Thyroid gland (tissue), 4 donors: Measurements from ENCODE around the gene DSP. TPM values are rescaled to one million over a fixed set of nuclear protein-coding genes. Genes with fewer than 3 reads are reported as not detected.
A peak's percentile ranks its signal among the peaks of the same experiment; 100 is the strongest.

Source experiments
- DNase-seq, 2 donors: peaks; one replicate each; pipeline ENCODE4 v3.0.0-alpha.2; 2019
- H3K27ac ChIP-seq, 3 donors: fragments of 200-600 bp; sonication (generic); 1 replicate in 2 of 3; 2 replicates in 1 of 3; pipeline ENCODE4 v1.5.1; 2016 to 2019; ENCODE audit warnings: mild to moderate bottlenecking in 1 of 3, moderate library complexity in 1 of 3
- H3K27me3 ChIP-seq: fragments of 200-600 bp; sonication (generic); one replicate; pipeline ENCODE4 v1.5.1; 2019
- H3K36me3 ChIP-seq, 2 donors: fragments of 200-600 bp; sonication (generic); one replicate each; pipeline ENCODE4 v1.5.1; 2016 to 2019
- H3K4me1 ChIP-seq, 2 donors: fragments of 200-600 bp; sonication (generic); one replicate each; pipeline ENCODE4 v1.5.1; 2017 to 2019
- H3K4me3 ChIP-seq, 3 donors: fragments of 200-600 bp; sonication (generic); replicated peaks in 1 of 3; 1 replicate in 2 of 3; 2 replicates in 1 of 3; pipeline ENCODE4 v1.5.1; 2016; ENCODE audit warnings: mild to moderate bottlenecking in 1 of 3
- H3K9me3 ChIP-seq: fragments of 200-600 bp; sonication (generic); one replicate; pipeline ENCODE4 v1.5.1; 2017
- POLR2A ChIP-seq, 2 donors: fragments of 450-650 bp; IDR thresholded peaks; one replicate each; pipeline ENCODE4 v1.6.1; 2017; ENCODE audit warnings: antibody characterized with exemption in 2 of 2, mild to moderate bottlenecking in 2 of 2, moderate library complexity in 1 of 2
- WGBS, 2 donors: methylation state at CpG; one replicate each; pipeline ENCODE4 v1.1.5; 2017; 5-methylcytosine and 5-hydroxymethylcytosine counted together
- intact Hi-C: fragments of 100-400 bp; cut with DNase I; formaldehyde crosslinking; loops from one replicate; pipeline ENCODE4 v1.15.1; 2023
- total RNA-seq, 4 donors: library from RNA; depleted of rRNA; stranded (reverse); fragments of >200 nt; gene quantifications; one replicate each; pipeline ENCODE4 v1.2.3, GENCODE V29; 2016
- TF ChIP-seq, protein P1 (sequence below), 6 experiments: fragments of 200-600 bp in 3 of 6; fragments of 450-650 bp in 3 of 6; sonication (generic) in 3 of 6; IDR thresholded peaks; one replicate each; pipeline ENCODE4 v1.5.1; 2016 to 2019; ENCODE audit warnings: antibody characterized with exemption in 6 of 6, mild to moderate bottlenecking in 2 of 6, inconsistent platforms in 1 of 6, moderate library complexity in 1 of 6

DSP gene
- total RNA-seq, 4 donors from 2014 or later, result 122 to 176 (median 145) TPM

DNA sequence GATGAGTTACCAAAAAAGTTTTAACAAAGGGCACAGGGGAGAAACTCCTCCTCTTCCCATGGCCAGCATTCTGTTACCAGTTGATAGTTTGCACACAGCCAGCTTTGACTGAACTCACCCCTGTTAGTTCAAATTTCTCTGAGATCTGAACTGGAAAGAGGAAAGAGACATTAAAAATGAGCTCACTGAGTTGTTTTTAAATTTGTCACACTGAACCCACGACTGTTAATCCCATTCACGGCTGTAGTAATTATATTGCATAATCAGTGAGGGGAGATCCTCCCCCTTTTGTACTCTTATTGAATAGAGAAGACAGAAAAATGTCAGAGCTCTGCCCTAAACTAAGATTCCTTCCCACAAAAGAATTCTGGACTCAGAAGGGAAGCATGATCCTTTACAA, 17.5 kb upstream of the DSP start:
- 21 to 27% methylated on average over 2 of the region's 2 CpGs for whole genome bisulfite sequencing, 2 donors
- no peak for DNase-seq
- TF ChIP-seq, protein P1, sequence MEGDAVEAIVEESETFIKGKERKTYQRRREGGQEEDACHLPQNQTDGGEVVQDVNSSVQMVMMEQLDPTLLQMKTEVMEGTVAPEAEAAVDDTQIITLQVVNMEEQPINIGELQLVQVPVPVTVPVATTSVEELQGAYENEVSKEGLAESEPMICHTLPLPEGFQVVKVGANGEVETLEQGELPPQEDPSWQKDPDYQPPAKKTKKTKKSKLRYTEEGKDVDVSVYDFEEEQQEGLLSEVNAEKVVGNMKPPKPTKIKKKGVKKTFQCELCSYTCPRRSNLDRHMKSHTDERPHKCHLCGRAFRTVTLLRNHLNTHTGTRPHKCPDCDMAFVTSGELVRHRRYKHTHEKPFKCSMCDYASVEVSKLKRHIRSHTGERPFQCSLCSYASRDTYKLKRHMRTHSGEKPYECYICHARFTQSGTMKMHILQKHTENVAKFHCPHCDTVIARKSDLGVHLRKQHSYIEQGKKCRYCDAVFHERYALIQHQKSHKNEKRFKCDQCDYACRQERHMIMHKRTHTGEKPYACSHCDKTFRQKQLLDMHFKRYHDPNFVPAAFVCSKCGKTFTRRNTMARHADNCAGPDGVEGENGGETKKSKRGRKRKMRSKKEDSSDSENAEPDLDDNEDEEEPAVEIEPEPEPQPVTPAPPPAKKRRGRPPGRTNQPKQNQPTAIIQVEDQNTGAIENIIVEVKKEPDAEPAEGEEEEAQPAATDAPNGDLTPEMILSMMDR (IDR thresholded peaks at IDR 0.05), result no peak
- no peak for TF ChIP-seq POLR2A (IDR thresholded peaks at IDR 0.05)
- no peak overlapping the region for H3K4me3 ChIP-seq
- H3K27ac ChIP-seq, result no peak overlapping the region
- H3K36me3 ChIP-seq, result no peaks in the 10 kb centered on the region
- H3K27me3 ChIP-seq, result no peaks in the 10 kb centered on the region
- no peaks in the 10 kb centered on the region for H3K9me3 ChIP-seq
- peaks cover 4 to 5% of the 10 kb centered on the region in 2 donors for H3K4me1 ChIP-seq
- intact Hi-C loops, result no loop called here

DNA sequence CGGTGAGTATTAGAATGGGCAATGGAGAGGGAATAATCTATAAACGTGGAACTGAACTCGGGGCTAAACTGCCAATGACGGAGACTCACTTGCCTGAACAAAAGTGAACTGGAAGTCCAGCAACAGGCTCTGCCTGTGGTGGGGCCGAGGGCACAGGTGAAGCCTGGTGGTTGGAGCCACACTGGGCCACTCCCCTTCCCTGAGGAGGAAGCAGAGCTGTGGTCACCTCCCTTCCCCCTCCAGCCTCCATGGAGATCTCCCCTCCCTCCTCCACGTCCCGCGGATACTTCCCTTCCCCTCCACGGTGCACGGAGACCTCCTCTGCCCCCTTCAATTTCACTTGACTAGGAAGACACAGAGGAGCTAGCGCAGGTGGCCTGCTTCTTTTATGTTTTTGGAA, 14.7 kb upstream of the DSP start:
- no peak overlapping the region for H3K27ac ChIP-seq
- H3K9me3 ChIP-seq, result no peaks in the 10 kb centered on the region
- no peaks in the 10 kb centered on the region for H3K36me3 ChIP-seq
- H3K4me1 ChIP-seq, result peaks cover 0 to 3% of the 10 kb centered on the region in 2 donors
- no peaks in the 10 kb centered on the region for H3K27me3 ChIP-seq
- WGBS, 2 donors, result 57 to 59% methylated on average over 11 of the region's 11 CpGs
- H3K4me3 ChIP-seq, result no peak overlapping the region
- no peak for DNase-seq
- no peak for TF ChIP-seq POLR2A (IDR thresholded peaks at IDR 0.05)
- TF ChIP-seq, protein P1 (IDR thresholded peaks at IDR 0.05), result no peak
- intact Hi-C loops, result no loop called here

DNA sequence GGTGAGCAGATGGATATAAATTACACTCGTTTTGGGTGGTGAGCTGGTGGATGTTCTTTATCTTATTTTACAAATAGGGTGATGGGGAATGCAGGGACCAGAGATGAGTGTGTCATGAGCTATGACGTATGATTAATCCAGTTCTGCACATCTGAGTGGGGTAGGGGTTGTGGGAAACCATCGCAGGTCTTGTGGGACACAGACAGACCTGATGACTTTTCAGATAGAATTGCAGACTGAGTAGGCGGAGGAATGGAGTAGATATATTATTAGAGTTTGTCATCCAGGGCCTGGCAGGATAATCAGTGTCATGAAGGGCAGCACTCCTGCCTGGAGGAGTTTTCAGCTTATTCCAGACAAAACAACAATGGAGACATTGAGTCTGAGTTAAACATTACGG, 12.9 kb upstream of the DSP start:
- TF ChIP-seq, protein P1 (IDR thresholded peaks at IDR 0.05), result no peak
- no peak for TF ChIP-seq POLR2A (IDR thresholded peaks at IDR 0.05)
- H3K27ac ChIP-seq, result no peak overlapping the region
- intact Hi-C loops, result no loop called here
- H3K27me3 ChIP-seq, result no peaks in the 10 kb centered on the region
- H3K4me1 ChIP-seq, result peaks cover 3 to 10% of the 10 kb centered on the region in 2 donors
- no peaks in the 10 kb centered on the region for H3K9me3 ChIP-seq
- 77 to 82% methylated on average over 5 of the region's 5 CpGs for WGBS, 2 donors
- H3K4me3 ChIP-seq, result no peak overlapping the region
- H3K36me3 ChIP-seq, result no peaks in the 10 kb centered on the region
- no peak for DNase-seq

DNA sequence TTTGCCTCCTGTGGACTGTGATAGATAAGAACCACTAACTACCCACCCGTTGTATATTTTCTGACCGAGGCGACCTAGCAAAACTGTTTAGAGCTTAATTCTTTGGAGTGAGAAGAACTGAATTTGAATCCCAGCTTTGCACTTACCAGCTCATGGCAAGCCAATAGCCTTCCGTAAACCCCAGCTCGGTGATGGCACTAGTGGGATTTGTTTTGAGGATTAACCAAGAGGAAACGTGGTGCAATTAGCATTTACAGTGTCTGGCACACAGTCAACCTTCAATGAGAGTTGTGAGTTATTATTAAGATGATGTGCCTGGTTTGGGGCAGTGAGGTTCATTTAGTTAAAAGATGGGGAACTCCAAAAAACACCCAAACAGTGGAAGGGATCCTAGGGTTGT, 12.3 kb upstream of the DSP start:
- H3K9me3 ChIP-seq, result no peaks in the 10 kb centered on the region
- H3K4me1 ChIP-seq, result peaks cover 3 to 10% of the 10 kb centered on the region in 2 donors
- no peak for DNase-seq
- no peaks in the 10 kb centered on the region for H3K36me3 ChIP-seq
- H3K4me3 ChIP-seq, result no peak overlapping the region
- 57 to 68% methylated on average over 6 of the region's 6 CpGs for WGBS, 2 donors
- TF ChIP-seq, protein P1 (IDR thresholded peaks at IDR 0.05), result no peak
- TF ChIP-seq POLR2A (IDR thresholded peaks at IDR 0.05), result no peak
- H3K27me3 ChIP-seq, result no peaks in the 10 kb centered on the region
- H3K27ac ChIP-seq, result no peak overlapping the region
- intact Hi-C loops, result no loop called here

DNA sequence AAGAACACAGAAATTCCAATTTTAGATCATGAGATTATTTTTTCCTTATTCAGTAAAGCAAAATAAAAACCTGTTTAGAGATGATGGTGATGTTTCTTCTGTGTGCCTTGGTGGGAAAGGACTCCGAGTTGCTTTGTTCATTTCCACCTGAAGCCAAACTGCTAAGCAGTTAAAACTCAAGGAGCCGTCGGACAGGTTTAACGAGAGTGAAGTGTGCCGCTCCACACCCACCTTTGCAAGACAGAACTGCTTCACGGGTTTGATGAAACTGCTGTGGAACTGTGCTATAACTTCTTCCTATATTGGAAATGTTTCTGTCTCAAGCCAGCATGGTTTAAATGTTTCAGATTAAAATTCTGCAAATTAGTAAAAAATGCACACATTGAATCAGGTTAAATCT, 9.2 kb upstream of the DSP start:
- Histone ChIP-seq H3K4me3 (no peak overlapping the region), H3K27me3 (no peaks in the 10 kb centered on the region), H3K9me3 (no peaks in the 10 kb centered on the region), H3K27ac (peak overlapping the region in 2 of 3 donors; percentile 62 to 63), H3K36me3 (no peaks in the 10 kb centered on the region), H3K4me1 (peaks cover 3 to 10% of the 10 kb centered on the region in 2 donors)
- WGBS, 2 donors, result 30 to 31% methylated on average over 6 of the region's 6 CpGs
- DNase-seq, result peak; percentile 90 to 92
- intact Hi-C loops, result no loop called here
- TF ChIP-seq POLR2A (IDR thresholded peaks at IDR 0.05), result no peak
- TF ChIP-seq, protein P1 (IDR thresholded peaks at IDR 0.05), result no peak
